ENCODE results near the gene DCAF5. TPM values are rescaled to one million over a fixed set of nuclear protein-coding genes. Genes with fewer than 3 reads are reported as not detected.

The DCAF5 gene
- total and polyA plus RNA-seq, 2 of the 8 experiments (the other 6 are each of a cell fraction or from before 2014, with no cell fraction given): 24.3 to 31.0 TPM

DNA sequence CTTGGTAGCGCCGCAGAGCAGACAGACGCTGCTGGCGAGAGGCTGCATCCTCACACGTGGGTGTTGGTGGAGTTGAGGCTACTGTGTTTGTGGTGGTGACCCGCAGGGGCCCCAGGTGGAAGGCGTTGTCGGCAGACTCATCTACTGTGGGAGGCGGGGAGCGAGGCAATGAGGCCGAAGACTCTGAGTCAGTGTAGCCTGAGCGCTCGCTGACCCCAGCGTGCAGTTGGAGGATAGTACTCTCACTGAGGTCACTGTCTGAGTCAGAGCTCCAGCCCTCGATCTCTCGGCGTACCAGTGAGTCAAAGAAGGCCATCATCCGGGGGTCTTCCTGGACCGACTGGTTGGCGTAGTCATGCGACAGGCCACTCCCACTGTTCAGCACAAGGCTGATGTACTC lies 97.8 kb downstream of the DCAF5 start:
- H3K4me2 ChIP-seq (ENCODE audit: insufficient read depth in 1 of 2, low read depth in 2 of 2, low read length in 2 of 2): no peak overlapping the region
- H3K23ac ChIP-seq (ENCODE audit: insufficient read length): no peak overlapping the region
- H2BK5ac ChIP-seq (ENCODE audit: low read depth, low read length): no peak overlapping the region; the same call in 1 of the 2 replicates
- TF ChIP-seq RAD21 (IDR thresholded peaks at IDR 0.05 in 1 of 2, conservative IDR thresholded peaks at IDR 0.05 in 1 of 2; ENCODE audit: low read depth in 2 of 2, low read length in 2 of 2) (no peak), SP1 (IDR thresholded peaks at IDR 0.05; ENCODE audit: low read depth, low read length) (no peak), RXRA (IDR thresholded peaks at IDR 0.05; ENCODE audit: insufficient read depth, low read depth, low read length) (no peak), PHF8 (conservative IDR thresholded peaks at IDR 0.05; ENCODE audit: low read depth, low read length) (no peak)
- H3K27ac ChIP-seq (ENCODE audit: low read depth, low read length): no peak overlapping the region
- H3K79me1 ChIP-seq (ENCODE audit: low read depth, low read length): peaks cover 2% of the 10 kb centered on the region; the same call in 1 of the 2 replicates
- H2BK20ac ChIP-seq (ENCODE audit: low read length): no peak overlapping the region
- no peak overlapping the region for H2BK12ac ChIP-seq (ENCODE audit: low read depth, low read length)
- ChIA-PET CTCF (ENCODE audit: partially characterized antibody) (interaction anchor here (1.3 to 3.2 kb wide), 4 partner anchors 11 to 144 kb away, joined by 4 to 17 read pairs (median 10); no protein-coding TSS in a partner anchor), POLR2A (ENCODE audit: partially characterized antibody) (no interaction called here)
- no peak overlapping the region for H2AFZ ChIP-seq (ENCODE audit: low read length)
- peaks cover 4 to 17% (median 9%) of the 10 kb centered on the region in 4 experiments; a peak in 6 of 7 replicates for H3K4me1 ChIP-seq (replicated peaks in 1 of 4; ENCODE audit: control insufficient read depth in 3 of 4, insufficient read depth in 4 of 4, low read length in 3 of 4)
- H3K27me3 ChIP-seq (replicated peaks in 1 of 4; ENCODE audit: control insufficient read depth in 3 of 4, extremely low read depth in 1 of 4, insufficient read depth in 3 of 4, low read length in 3 of 4): no peaks in the 10 kb centered on the region
- no peaks in the 10 kb centered on the region for H3K23me2 ChIP-seq (ENCODE audit: low read depth, low read length)
- H3K4ac ChIP-seq (replicated peaks; ENCODE audit: insufficient read length, low read depth, low read length): no peak overlapping the region
- no peak overlapping the region for H4K8ac ChIP-seq (ENCODE audit: extremely low read depth, insufficient read depth, low read length)
- H4K5ac ChIP-seq (ENCODE audit: insufficient read length, low read depth, low read length): no peak overlapping the region
- H3K9me3 ChIP-seq (ENCODE audit: insufficient read depth in 2 of 2, low read depth in 1 of 2, low read length in 1 of 2): no peaks in the 10 kb centered on the region
- no peak overlapping the region for H3K18ac ChIP-seq (ENCODE audit: extremely low read depth, low read length)
- no peak overlapping the region for H3K14ac ChIP-seq (ENCODE audit: insufficient read length)
- no peak overlapping the region for H2BK120ac ChIP-seq (replicated peaks; ENCODE audit: low read depth, low read length)
- DNase-seq (ENCODE audit: low read depth in 1 of 2, low spot score in 2 of 2) (no peak), FAIRE-seq (no peak)
- H3K4me3 ChIP-seq (ENCODE audit: extremely low read depth in 1 of 4, insufficient read depth in 2 of 4, low read depth in 3 of 4, low read length in 4 of 4): no peak overlapping the region
- peaks cover 6 to 16% (median 11%) of the 10 kb centered on the region in 4 experiments for H3K36me3 ChIP-seq (ENCODE audit: control insufficient read depth in 2 of 4, insufficient read depth in 4 of 4, low read length in 3 of 4)
- H4K20me1 ChIP-seq (replicated peaks in 1 of 2; ENCODE audit: control insufficient read depth in 1 of 2, insufficient read depth in 2 of 2, low read length in 2 of 2): peaks cover 0 to 2% of the 10 kb centered on the region in 2 experiments
- no peak overlapping the region for H3K9ac ChIP-seq (replicated peaks in 1 of 4; ENCODE audit: extremely low read depth in 1 of 4, low read depth in 3 of 4, low read length in 3 of 4)
- H3K56ac ChIP-seq (replicated peaks; ENCODE audit: insufficient read length, low read depth, low read length): no peak overlapping the region
- H4K91ac ChIP-seq (replicated peaks; ENCODE audit: insufficient read length, low read length): no peak overlapping the region
- H3K79me2 ChIP-seq (ENCODE audit: control insufficient read depth in 1 of 2, insufficient read depth in 2 of 2, low read length in 2 of 2): no peaks in the 10 kb centered on the region
- WGBS, 2 experiments (ENCODE audit: extremely low coverage in 1 of 2, insufficient coverage in 1 of 2, insufficient read length in 1 of 2, insufficient replicate concordance in 2 of 2, low coverage in 1 of 2, low lambda C conversion rate in 2 of 2, missing lambda C conversion rate in 1 of 2): 94% methylated on average over 21 of the region's 21 CpGs; no CpG with 5 or more reads in 1 of the 2 experiments
- no peak overlapping the region for H2BK15ac ChIP-seq (ENCODE audit: low read length)
- no peak overlapping the region for H2AK5ac ChIP-seq (ENCODE audit: low read depth, low read length)
